Astrocyte (in vitro differentiated cells and primary cell): ENCODE results near the gene ENPP3. TPM values are rescaled to one million over a fixed set of nuclear protein-coding genes. Genes with fewer than 3 reads are reported as not detected.

ENCODE experiments used
- DNase-seq: peaks from one replicate; pipeline ENCODE4 v3.0.0-alpha.2; 2010; ENCODE audit warnings: low read depth
- FAIRE-seq: peaks from 2 replicates; lab custom pipeline; 2011; peaks lifted over from hg19 to GRCh38; lab: Jason Lieb, UNC
- H2AFZ ChIP-seq: 2 replicates; pipeline ENCODE4 v1.6.0; 2012; ENCODE audit warnings: low read depth, low read length, inconsistent platforms
- H3K27ac ChIP-seq: 2 replicates; pipeline ENCODE4 v1.5.1; 2011; ENCODE audit warnings: low read depth, low read length, inconsistent platforms
- H3K27me3 ChIP-seq: 2 replicates; pipeline ENCODE4 v1.6.0; 2011; ENCODE audit warnings: low read length, inconsistent platforms; ENCODE audit not compliant: insufficient read depth
- H3K36me3 ChIP-seq: 2 replicates; pipeline ENCODE4 v1.5.1; 2011; ENCODE audit warnings: low read length, inconsistent platforms; ENCODE audit not compliant: insufficient read depth
- H3K4me1 ChIP-seq: 2 replicates; pipeline ENCODE4 v1.5.1; 2011; ENCODE audit warnings: low read length, inconsistent platforms; ENCODE audit not compliant: insufficient read depth
- H3K4me2 ChIP-seq: 2 replicates; pipeline ENCODE4 v1.6.0; 2012; ENCODE audit warnings: low read length, inconsistent platforms
- H3K4me3 ChIP-seq: 2 replicates; pipeline ENCODE4 v1.5.1; 2011; ENCODE audit warnings: low read depth, mild to moderate bottlenecking, low read length, inconsistent platforms; ENCODE audit not compliant: insufficient read depth
- H3K79me2 ChIP-seq: 2 replicates; pipeline ENCODE4 v1.6.0; 2012; ENCODE audit warnings: mild to moderate bottlenecking, low read length, inconsistent platforms; ENCODE audit not compliant: insufficient read depth
- H3K9ac ChIP-seq: 2 replicates; pipeline ENCODE4 v1.6.0; 2012; ENCODE audit warnings: mild to moderate bottlenecking, low read length, inconsistent platforms
- H3K9me3 ChIP-seq: 2 replicates; pipeline ENCODE4 v1.5.1; 2012; ENCODE audit warnings: low read depth, mild to moderate bottlenecking, low read length, inconsistent platforms; ENCODE audit not compliant: insufficient read depth
- H4K20me1 ChIP-seq: 2 replicates; pipeline ENCODE4 v1.6.0; 2012; ENCODE audit warnings: low read length, inconsistent platforms; ENCODE audit not compliant: insufficient read depth
- H3K27ac Mint-ChIP-seq: one replicate; pipeline ENCODE4 v1.8.0; 2021; ENCODE audit warnings: mild to moderate bottlenecking, mixed read lengths; ENCODE audit not compliant: unreplicated experiment
- H3K27me3 Mint-ChIP-seq: one replicate; pipeline ENCODE4 v1.8.0; 2021; ENCODE audit warnings: low read depth, mixed read lengths; ENCODE audit not compliant: unreplicated experiment
- H3K36me3 Mint-ChIP-seq: one replicate; pipeline ENCODE4 v1.8.0; 2021; ENCODE audit warnings: low read depth, mixed read lengths; ENCODE audit not compliant: unreplicated experiment
- H3K4me1 Mint-ChIP-seq: one replicate; pipeline ENCODE4 v1.8.0; 2021; ENCODE audit warnings: low read depth, mixed read lengths; ENCODE audit not compliant: unreplicated experiment
- H3K4me3 Mint-ChIP-seq: one replicate; pipeline ENCODE4 v1.8.0; 2021; ENCODE audit warnings: mild to moderate bottlenecking, moderate library complexity, mixed read lengths; ENCODE audit not compliant: unreplicated experiment
- H3K9me3 Mint-ChIP-seq: one replicate; pipeline ENCODE4 v1.8.0; 2021; ENCODE audit warnings: mild to moderate bottlenecking, mixed read lengths; ENCODE audit not compliant: unreplicated experiment
- EZH2 ChIP-seq: IDR thresholded peaks from 2 replicates; pipeline ENCODE4 v1.6.1; 2012; ENCODE audit warnings: mild to moderate bottlenecking, low read length, inconsistent platforms; ENCODE audit not compliant: insufficient read depth
- total RNA-seq: library from RNA; stranded (reverse); gene quantifications from 2 replicates; pipeline ENCODE4 v1.2.1, GENCODE V29; 2021
- TF ChIP-seq, protein P1 (sequence below): IDR thresholded peaks from 2 replicates; pipeline ENCODE4 v1.5.1; 2011; ENCODE audit warnings: low read depth, mild to moderate bottlenecking, inconsistent platforms, low read length, moderate library complexity; ENCODE audit not compliant: insufficient read depth

Gene ENPP3
- total RNA-seq, 1 donor from 2014 or later, result not detected

DNA sequence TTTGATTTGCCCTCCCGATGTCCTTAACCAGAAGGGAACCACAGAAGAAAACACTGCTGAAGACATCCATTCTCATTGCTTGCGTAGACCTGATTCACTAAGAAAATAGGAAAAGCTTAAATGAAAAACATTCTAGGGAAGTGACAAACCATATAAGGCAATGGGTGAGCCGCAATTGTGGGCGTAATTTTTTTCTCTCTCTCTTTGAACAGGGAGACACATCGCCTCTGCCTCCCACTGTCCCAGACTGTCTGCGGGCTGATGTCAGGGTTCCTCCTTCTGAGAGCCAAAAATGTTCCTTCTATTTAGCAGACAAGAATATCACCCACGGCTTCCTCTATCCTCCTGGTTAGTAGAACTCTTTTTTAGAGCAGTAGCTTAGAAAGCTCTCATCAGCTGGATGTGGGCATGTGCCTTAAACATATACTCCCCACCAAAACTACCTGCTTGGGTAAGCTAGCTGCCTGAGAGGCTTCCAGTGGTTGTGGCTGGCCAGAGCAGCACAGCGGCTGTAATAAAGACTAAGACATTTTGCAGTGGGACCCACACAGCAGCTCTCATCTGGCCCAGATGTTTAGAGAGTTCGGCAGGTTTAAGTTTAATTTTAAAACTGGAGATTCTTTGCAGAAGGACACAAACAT is 96.4 kb downstream of the ENPP3 start:
- no peaks in the 10 kb centered on the region for H3K36me3 ChIP-seq
- TF ChIP-seq, protein P1, sequence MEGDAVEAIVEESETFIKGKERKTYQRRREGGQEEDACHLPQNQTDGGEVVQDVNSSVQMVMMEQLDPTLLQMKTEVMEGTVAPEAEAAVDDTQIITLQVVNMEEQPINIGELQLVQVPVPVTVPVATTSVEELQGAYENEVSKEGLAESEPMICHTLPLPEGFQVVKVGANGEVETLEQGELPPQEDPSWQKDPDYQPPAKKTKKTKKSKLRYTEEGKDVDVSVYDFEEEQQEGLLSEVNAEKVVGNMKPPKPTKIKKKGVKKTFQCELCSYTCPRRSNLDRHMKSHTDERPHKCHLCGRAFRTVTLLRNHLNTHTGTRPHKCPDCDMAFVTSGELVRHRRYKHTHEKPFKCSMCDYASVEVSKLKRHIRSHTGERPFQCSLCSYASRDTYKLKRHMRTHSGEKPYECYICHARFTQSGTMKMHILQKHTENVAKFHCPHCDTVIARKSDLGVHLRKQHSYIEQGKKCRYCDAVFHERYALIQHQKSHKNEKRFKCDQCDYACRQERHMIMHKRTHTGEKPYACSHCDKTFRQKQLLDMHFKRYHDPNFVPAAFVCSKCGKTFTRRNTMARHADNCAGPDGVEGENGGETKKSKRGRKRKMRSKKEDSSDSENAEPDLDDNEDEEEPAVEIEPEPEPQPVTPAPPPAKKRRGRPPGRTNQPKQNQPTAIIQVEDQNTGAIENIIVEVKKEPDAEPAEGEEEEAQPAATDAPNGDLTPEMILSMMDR, result no peak
- no peak for TF ChIP-seq EZH2
- H3K79me2 ChIP-seq, result no peaks in the 10 kb centered on the region
- Mint-ChIP-seq H3K4me3 (no peak overlapping the region), H3K27me3 (no peaks in the 10 kb centered on the region), H3K36me3 (no peaks in the 10 kb centered on the region), H3K9me3 (no peaks in the 10 kb centered on the region), H3K4me1 (peaks cover 4% of the 10 kb centered on the region), H3K27ac (peak overlapping the region; percentile 82)
- peak overlapping the region; percentile 81 for H3K4me2 ChIP-seq
- H3K27ac ChIP-seq, result peak overlapping the region; percentile 93
- no peaks in the 10 kb centered on the region for H4K20me1 ChIP-seq
- FAIRE-seq, result peak; percentile 41
- H2AFZ ChIP-seq, result peak overlapping the region; percentile 37
- peak overlapping the region; percentile 77 for H3K9ac ChIP-seq
- no peaks in the 10 kb centered on the region for H3K9me3 ChIP-seq
- H3K4me1 ChIP-seq, result peaks cover 12% of the 10 kb centered on the region
- no peaks in the 10 kb centered on the region for H3K27me3 ChIP-seq
- peak overlapping the region; percentile 31 for H3K4me3 ChIP-seq
- DNase-seq, result peak; percentile 93

DNA sequence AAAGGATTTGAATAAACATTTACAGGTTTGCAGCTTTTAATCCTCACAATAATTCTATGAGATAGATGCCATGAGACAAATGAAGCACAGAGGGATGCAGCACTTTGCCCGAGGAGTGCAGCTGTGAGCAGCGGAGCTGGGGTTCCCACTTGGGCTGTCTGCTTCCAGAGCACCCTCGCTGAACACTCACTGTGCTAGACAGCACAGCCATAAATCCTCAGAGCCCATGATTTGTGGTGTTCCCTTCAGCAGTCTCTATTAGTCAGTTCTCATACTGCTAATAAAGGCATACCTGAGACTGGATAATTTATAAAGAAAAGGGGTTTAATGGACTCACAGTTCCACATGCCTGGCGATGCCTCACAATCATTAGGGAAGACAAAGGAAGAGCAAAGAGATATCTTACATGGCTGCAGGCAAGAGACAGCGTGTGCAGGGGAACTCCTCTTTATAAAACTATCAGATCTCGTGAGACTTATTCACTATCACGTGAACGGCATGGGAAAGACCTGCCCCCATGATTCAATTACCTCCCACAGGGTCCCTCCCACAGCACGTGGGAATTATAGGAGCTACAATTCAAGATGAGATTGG is 99.0 kb downstream of the ENPP3 start:
- H3K36me3 Mint-ChIP-seq, result no peaks in the 10 kb centered on the region
- no peak overlapping the region for H3K27ac Mint-ChIP-seq
- H3K27ac ChIP-seq, result no peak overlapping the region
- TF ChIP-seq EZH2, result no peak
- TF ChIP-seq, protein P1, result no peak
- H3K79me2 ChIP-seq, result no peaks in the 10 kb centered on the region
- H3K4me1 Mint-ChIP-seq, result peaks cover 2% of the 10 kb centered on the region
- H3K4me1 ChIP-seq, result peaks cover 15% of the 10 kb centered on the region
- no peak overlapping the region for H3K4me3 ChIP-seq
- H3K27me3 Mint-ChIP-seq, result no peaks in the 10 kb centered on the region
- no peaks in the 10 kb centered on the region for H3K9me3 Mint-ChIP-seq
- H4K20me1 ChIP-seq, result no peaks in the 10 kb centered on the region
- H3K36me3 ChIP-seq, result no peaks in the 10 kb centered on the region
- H3K4me2 ChIP-seq, result no peak overlapping the region
- H3K9ac ChIP-seq, result no peak overlapping the region
- no peak overlapping the region for H3K4me3 Mint-ChIP-seq
- H2AFZ ChIP-seq, result no peak overlapping the region
- no peak for FAIRE-seq
- no peaks in the 10 kb centered on the region for H3K27me3 ChIP-seq
- H3K9me3 ChIP-seq, result no peaks in the 10 kb centered on the region
- no peak for DNase-seq

DNA sequence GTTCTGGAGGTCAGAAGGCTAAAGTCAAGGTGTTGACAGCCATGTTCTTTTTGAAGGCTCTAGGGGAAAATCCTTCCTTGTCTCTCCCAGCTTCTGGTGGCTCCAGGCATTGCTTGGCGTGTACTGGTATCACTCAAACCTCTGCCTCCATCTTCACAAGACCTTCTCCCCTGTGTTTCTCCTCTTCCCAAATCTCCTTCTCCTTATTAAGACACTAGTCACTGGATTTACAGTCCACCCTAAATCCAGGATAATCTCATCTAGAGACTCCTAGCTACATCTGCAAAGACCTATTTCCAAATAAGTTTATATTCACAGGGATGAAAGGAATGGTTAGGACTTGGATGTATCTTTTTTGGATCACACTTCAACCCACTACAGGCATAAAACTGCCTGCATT is 99.7 kb downstream of the ENPP3 start:
- FAIRE-seq (no peak), DNase-seq (no peak)
- Mint-ChIP-seq H3K4me3 (no peak overlapping the region), H3K9me3 (no peaks in the 10 kb centered on the region), H3K27me3 (no peaks in the 10 kb centered on the region), H3K36me3 (no peaks in the 10 kb centered on the region), H3K27ac (no peak overlapping the region), H3K4me1 (peaks cover 2% of the 10 kb centered on the region)
- Histone ChIP-seq H2AFZ (no peak overlapping the region), H3K79me2 (no peaks in the 10 kb centered on the region), H3K27me3 (no peaks in the 10 kb centered on the region), H3K4me1 (peaks cover 15% of the 10 kb centered on the region), H3K27ac (no peak overlapping the region), H3K9me3 (no peaks in the 10 kb centered on the region), H3K4me3 (no peak overlapping the region), H4K20me1 (no peaks in the 10 kb centered on the region), H3K36me3 (no peaks in the 10 kb centered on the region), H3K4me2 (no peak overlapping the region), H3K9ac (no peak overlapping the region)
- TF ChIP-seq, protein P1, result no peak
- no peak for TF ChIP-seq EZH2
